Neural cell (in vitro differentiated cells): ENCODE results near the gene TLE2. TPM values are rescaled to one million over a fixed set of nuclear protein-coding genes. Genes with fewer than 3 reads are reported as not detected.
A peak's percentile ranks its signal among the peaks of the same experiment; 100 is the strongest.

ENCODE experiments used
- H2AFZ ChIP-seq: fragments of 200-600, 300-800 bp; sonication (generic), shearing (Covaris generic); 2 replicates; pipeline ENCODE4 v1.6.0; 2014; ENCODE audit warnings: low read depth, mild to moderate bottlenecking, antibody characterized with exemption, low read length, moderate library complexity
- H3F3A ChIP-seq: fragments of 200-600 bp; shearing (Covaris generic); 2 replicates; pipeline ENCODE4 v1.6.1; 2016; ENCODE audit warnings: mild to moderate bottlenecking, moderate library complexity, mixed read lengths, antibody characterized with exemption, low read length; ENCODE audit not compliant: insufficient read depth, poor library complexity, severe bottlenecking
- H3K27ac ChIP-seq: fragments of 200-600, 300-800 bp; sonication (generic), shearing (Covaris generic); 2 replicates; pipeline ENCODE4 v1.5.1; 2014; ENCODE audit warnings: mild to moderate bottlenecking, low read length, moderate library complexity
- H3K27me3 ChIP-seq: fragments of 300-800, 200-600 bp; sonication (generic), shearing (Covaris generic); 2 replicates; pipeline ENCODE4 v1.6.0; 2014; ENCODE audit warnings: mild to moderate bottlenecking, low read depth, low read length, moderate library complexity; ENCODE audit not compliant: insufficient read depth
- H3K36me3 ChIP-seq: fragments of 300-800, 200-600 bp; sonication (generic), shearing (Covaris generic); 2 replicates; pipeline ENCODE4 v1.5.1; 2014; ENCODE audit warnings: mild to moderate bottlenecking, antibody characterized with exemption, low read length, moderate library complexity; ENCODE audit not compliant: insufficient read depth
- H3K4me2 ChIP-seq: fragments of 300-800, 200-600 bp; sonication (generic), shearing (Covaris generic); 2 replicates; pipeline ENCODE4 v1.6.0; 2014; ENCODE audit warnings: mild to moderate bottlenecking, low read length
- H3K4me3 ChIP-seq: fragments of 300-800, 200-600 bp; sonication (generic), shearing (Covaris generic); 2 replicates; pipeline ENCODE4 v1.5.1; 2014; ENCODE audit warnings: mild to moderate bottlenecking, low read length, moderate library complexity
- H3K79me2 ChIP-seq: fragments of 200-600 bp; shearing (Covaris generic); replicated peaks from 2 replicates; pipeline ENCODE4 v1.6.0; 2014; ENCODE audit warnings: mild to moderate bottlenecking, low read length, moderate library complexity; ENCODE audit not compliant: insufficient read depth
- H3K9ac ChIP-seq: fragments of 300-800, 200-600 bp; sonication (generic), shearing (Covaris generic); 2 replicates; pipeline ENCODE4 v1.6.1; 2016; ENCODE audit warnings: mild to moderate bottlenecking, low read length, mixed read lengths
- H3K9me2 ChIP-seq: fragments of 200-600 bp; shearing (Covaris generic); 2 replicates; pipeline ENCODE4 v1.6.1; 2016; ENCODE audit warnings: mild to moderate bottlenecking, low read length, mixed read lengths; ENCODE audit not compliant: insufficient read depth
- H3K9me3 ChIP-seq: fragments of 200-600, 300-800 bp; sonication (generic), shearing (Covaris generic); 2 replicates; pipeline ENCODE4 v1.6.1; 2016; ENCODE audit warnings: mild to moderate bottlenecking, mixed run types, low read length, moderate library complexity, mixed read lengths
- H4K20me1 ChIP-seq: fragments of 200-600 bp; shearing (Covaris generic); 2 replicates; pipeline ENCODE4 v1.6.1; 2016; ENCODE audit warnings: mild to moderate bottlenecking, mixed run types; ENCODE audit not compliant: insufficient read depth
- EP300 ChIP-seq: fragments of 450-650 bp; conservative IDR thresholded peaks from 2 replicates; pipeline ENCODE4 v1.6.1; 2014; ENCODE audit warnings: antibody characterized with exemption, mild to moderate bottlenecking, moderate library complexity; ENCODE audit not compliant: poor library complexity, severe bottlenecking
- EZH2 ChIP-seq: fragments of 200-600, 300-800 bp; shearing (Covaris generic), sonication (generic); IDR thresholded peaks from 2 replicates; pipeline ENCODE4 v1.6.1; 2014; ENCODE audit warnings: antibody characterized with exemption, low read length, borderline replicate concordance, mild to moderate bottlenecking; ENCODE audit not compliant: insufficient read depth, poor library complexity, severe bottlenecking
- MXI1 ChIP-seq: fragments of 450-650 bp; conservative IDR thresholded peaks from 2 replicates; pipeline ENCODE4 v1.6.1; 2014; ENCODE audit warnings: antibody characterized with exemption, mild to moderate bottlenecking; ENCODE audit not compliant: poor library complexity, severe bottlenecking
- POLR2AphosphoS5 ChIP-seq: IDR thresholded peaks from 2 replicates; pipeline ENCODE4 v1.6.1; 2012
- RAD21 ChIP-seq: fragments of 450-650 bp; conservative IDR thresholded peaks from 2 replicates; pipeline ENCODE4 v1.6.1; 2014; ENCODE audit warnings: antibody characterized with exemption, mild to moderate bottlenecking, moderate library complexity
- SMC3 ChIP-seq: fragments of 450-650 bp; conservative IDR thresholded peaks from 2 replicates; pipeline ENCODE4 v1.6.1; 2014; ENCODE audit warnings: antibody characterized with exemption, mild to moderate bottlenecking, moderate library complexity; ENCODE audit not compliant: poor library complexity
- TAF1 ChIP-seq: IDR thresholded peaks from 2 replicates; pipeline ENCODE4 v1.6.1; 2012; ENCODE audit warnings: low read depth
- polyA plus RNA-seq: library from polyadenylated mRNA; depleted of rRNA; stranded (reverse); fragments of >200 nt; gene quantifications from 2 replicates; pipeline ENCODE4 v1.2.3, GENCODE V29; 2014
- TF ChIP-seq, protein P1 (sequence below): fragments of 450-650 bp; IDR thresholded peaks from 2 replicates; pipeline ENCODE4 v1.5.1; 2014; ENCODE audit warnings: antibody characterized with exemption, mild to moderate bottlenecking, moderate library complexity; ENCODE audit not compliant: poor library complexity, severe bottlenecking
- TF ChIP-seq, protein P2 (sequence below): IDR thresholded peaks from 2 replicates; pipeline ENCODE4 v1.6.1; 2012; ENCODE audit warnings: borderline replicate concordance

Gene TLE2
- polyA plus RNA-seq, 1 donor from 2014 or later, result 7.0 TPM

DNA sequence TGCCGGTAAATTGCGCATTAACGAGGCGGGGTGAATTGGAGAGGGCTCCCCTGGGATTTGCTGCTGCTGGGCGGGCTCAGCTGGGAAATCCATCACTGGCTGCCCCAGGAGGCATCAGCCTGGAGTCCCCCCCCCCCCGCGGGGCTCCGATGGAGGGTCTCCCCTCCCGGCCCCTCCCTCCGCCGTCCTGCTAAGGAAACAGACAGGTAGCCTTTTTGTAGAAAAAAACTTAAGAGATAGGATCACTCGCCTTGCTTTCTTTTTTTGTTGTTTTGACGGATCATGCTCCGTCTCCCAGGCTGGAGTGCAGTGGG lies 44.9 kb downstream of the TLE2 start:
- Histone ChIP-seq H3K27me3 (peaks cover 48% of the 10 kb centered on the region), H3K27ac (no peak overlapping the region), H3K4me2 (no peak overlapping the region), H3K9ac (no peak overlapping the region), H2AFZ (no peak overlapping the region), H3K36me3 (no peaks in the 10 kb centered on the region), H3K79me2 (no peaks in the 10 kb centered on the region), H3K9me2 (no peaks in the 10 kb centered on the region), H3F3A (no peaks in the 10 kb centered on the region), H3K9me3 (no peaks in the 10 kb centered on the region), H4K20me1 (no peaks in the 10 kb centered on the region), H3K4me3 (peak overlapping the region; percentile 48)
- TF ChIP-seq EZH2, result no peak
- no peak for TF ChIP-seq RAD21
- TF ChIP-seq, protein P1, sequence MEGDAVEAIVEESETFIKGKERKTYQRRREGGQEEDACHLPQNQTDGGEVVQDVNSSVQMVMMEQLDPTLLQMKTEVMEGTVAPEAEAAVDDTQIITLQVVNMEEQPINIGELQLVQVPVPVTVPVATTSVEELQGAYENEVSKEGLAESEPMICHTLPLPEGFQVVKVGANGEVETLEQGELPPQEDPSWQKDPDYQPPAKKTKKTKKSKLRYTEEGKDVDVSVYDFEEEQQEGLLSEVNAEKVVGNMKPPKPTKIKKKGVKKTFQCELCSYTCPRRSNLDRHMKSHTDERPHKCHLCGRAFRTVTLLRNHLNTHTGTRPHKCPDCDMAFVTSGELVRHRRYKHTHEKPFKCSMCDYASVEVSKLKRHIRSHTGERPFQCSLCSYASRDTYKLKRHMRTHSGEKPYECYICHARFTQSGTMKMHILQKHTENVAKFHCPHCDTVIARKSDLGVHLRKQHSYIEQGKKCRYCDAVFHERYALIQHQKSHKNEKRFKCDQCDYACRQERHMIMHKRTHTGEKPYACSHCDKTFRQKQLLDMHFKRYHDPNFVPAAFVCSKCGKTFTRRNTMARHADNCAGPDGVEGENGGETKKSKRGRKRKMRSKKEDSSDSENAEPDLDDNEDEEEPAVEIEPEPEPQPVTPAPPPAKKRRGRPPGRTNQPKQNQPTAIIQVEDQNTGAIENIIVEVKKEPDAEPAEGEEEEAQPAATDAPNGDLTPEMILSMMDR, result no peak
- TF ChIP-seq MXI1, result no peak
- TF ChIP-seq, protein P2, sequence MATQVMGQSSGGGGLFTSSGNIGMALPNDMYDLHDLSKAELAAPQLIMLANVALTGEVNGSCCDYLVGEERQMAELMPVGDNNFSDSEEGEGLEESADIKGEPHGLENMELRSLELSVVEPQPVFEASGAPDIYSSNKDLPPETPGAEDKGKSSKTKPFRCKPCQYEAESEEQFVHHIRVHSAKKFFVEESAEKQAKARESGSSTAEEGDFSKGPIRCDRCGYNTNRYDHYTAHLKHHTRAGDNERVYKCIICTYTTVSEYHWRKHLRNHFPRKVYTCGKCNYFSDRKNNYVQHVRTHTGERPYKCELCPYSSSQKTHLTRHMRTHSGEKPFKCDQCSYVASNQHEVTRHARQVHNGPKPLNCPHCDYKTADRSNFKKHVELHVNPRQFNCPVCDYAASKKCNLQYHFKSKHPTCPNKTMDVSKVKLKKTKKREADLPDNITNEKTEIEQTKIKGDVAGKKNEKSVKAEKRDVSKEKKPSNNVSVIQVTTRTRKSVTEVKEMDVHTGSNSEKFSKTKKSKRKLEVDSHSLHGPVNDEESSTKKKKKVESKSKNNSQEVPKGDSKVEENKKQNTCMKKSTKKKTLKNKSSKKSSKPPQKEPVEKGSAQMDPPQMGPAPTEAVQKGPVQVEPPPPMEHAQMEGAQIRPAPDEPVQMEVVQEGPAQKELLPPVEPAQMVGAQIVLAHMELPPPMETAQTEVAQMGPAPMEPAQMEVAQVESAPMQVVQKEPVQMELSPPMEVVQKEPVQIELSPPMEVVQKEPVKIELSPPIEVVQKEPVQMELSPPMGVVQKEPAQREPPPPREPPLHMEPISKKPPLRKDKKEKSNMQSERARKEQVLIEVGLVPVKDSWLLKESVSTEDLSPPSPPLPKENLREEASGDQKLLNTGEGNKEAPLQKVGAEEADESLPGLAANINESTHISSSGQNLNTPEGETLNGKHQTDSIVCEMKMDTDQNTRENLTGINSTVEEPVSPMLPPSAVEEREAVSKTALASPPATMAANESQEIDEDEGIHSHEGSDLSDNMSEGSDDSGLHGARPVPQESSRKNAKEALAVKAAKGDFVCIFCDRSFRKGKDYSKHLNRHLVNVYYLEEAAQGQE, result no peak
- TF ChIP-seq POLR2AphosphoS5, result no peak
- TF ChIP-seq SMC3, result no peak
- TF ChIP-seq EP300, result no peak
- no peak for TF ChIP-seq TAF1

DNA sequence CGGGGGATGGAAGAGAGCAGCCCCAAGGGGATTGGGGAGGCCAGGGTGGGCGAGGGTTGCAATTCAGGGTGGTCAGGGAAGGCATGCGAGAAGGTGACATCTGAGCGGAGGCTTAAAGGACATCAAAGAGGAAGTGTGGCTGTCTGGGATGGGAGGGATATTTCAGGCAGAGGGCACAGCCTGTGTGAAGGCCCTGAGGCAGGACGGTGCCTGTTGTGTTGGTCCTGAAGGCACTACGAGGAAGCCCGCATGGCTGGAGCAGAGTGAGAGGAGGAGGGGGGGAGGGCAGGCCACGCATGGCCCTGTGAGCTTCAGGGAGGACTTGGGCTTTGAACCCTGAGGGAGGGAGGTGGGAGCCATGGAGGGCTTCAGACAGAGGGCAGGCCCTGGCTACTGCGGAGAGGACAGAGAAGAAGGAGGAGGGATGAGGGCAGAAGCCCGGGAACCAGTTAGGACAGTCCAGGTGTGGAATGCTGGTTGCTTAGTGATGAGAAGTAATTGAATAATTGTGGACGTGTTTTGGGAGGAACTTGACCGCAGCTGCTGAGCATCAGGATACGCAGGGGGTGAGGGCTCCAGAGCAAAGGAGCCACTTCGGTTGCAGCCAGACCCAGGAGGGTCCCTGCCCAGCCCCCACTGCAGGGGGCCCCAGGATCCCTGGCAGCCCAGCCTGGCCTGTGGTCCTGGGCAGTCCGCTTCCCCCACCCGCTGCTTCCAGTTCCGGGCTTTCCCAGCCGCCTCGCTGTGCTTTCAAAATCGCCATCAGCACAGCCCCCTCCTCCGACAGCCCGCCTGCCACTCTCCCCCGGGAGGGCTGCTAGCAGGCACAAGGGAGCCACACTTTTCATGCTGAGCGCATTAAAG lies 45.5 kb downstream of the TLE2 start:
- Histone ChIP-seq H2AFZ (no peak overlapping the region), H4K20me1 (no peaks in the 10 kb centered on the region), H3K9me2 (no peaks in the 10 kb centered on the region), H3K36me3 (no peaks in the 10 kb centered on the region), H3K27me3 (peaks cover 46% of the 10 kb centered on the region), H3K9ac (no peak overlapping the region), H3K4me2 (no peak overlapping the region), H3K79me2 (no peaks in the 10 kb centered on the region), H3F3A (no peaks in the 10 kb centered on the region), H3K9me3 (no peaks in the 10 kb centered on the region), H3K4me3 (peak overlapping the region; percentile 48), H3K27ac (no peak overlapping the region)
- TF ChIP-seq TAF1 (no peak), POLR2AphosphoS5 (peak; percentile 95), MXI1 (no peak)
